Cardiac atrium fibroblast (primary cell): ENCODE measurements around the gene ABI2. TPM values are rescaled to one million over a fixed set of nuclear protein-coding genes. Genes with fewer than 3 reads are reported as not detected.

Experiments
- total RNA-seq: library from RNA; depleted of rRNA; stranded (reverse); fragments of >200 nt; gene quantifications from 2 replicates; pipeline ENCODE4 v1.2.3, GENCODE V29; 2015

The ABI2 gene
- total RNA-seq: 17.3 and 19.6 TPM in 2 replicates

GRCh38 chr2:203327901-203328759 is at the start of gene ABI2:
TSS of gene ABI2 (plus strand) at chr2:203328394. CDS start at chr2:203328515, 121 bp downstream.

Other genes starting within 250 kb of the ABI2 start
- 22.4 and 22.7 TPM in 2 replicates for gene CYP20A1, start 89.4 kb upstream of the ABI2 start, total RNA-seq
- gene RAPH1, start 206.9 kb downstream of the ABI2 start, total RNA-seq: 23.1 and 39.9 TPM in 2 replicates